22Rv1 (cell line): ENCODE measurements around the gene RAX2.

Source experiments
- CTCF ChIP-seq: fragments of 450-650 bp; IDR thresholded peaks from 2 replicates; pipeline ENCODE4 v1.5.1; 2017; ENCODE audit warnings: mild to moderate bottlenecking
- ZFX ChIP-seq: fragments of 450-650 bp; IDR thresholded peaks from 2 replicates; pipeline ENCODE4 v1.6.1; 2017; ENCODE audit warnings: antibody characterized with exemption, borderline replicate concordance

GRCh38 chr19:3784607-3785450 is 12.8 kb upstream of the RAX2 start:
- no peak for TF ChIP-seq CTCF
- no peak for TF ChIP-seq ZFX
